Stimulated activated CD4-positive, alpha-beta T cell treated with anti-CD3 and anti-CD28 coated beads, TNF-alpha, amount 100 ng/mL, for 48 hours (primary cell): ENCODE results near the gene ATRNL1.
"Not testable (repeated sequence)": the region's sequence is repeated elsewhere in the genome, so short reads cannot be mapped to it uniquely, and the experiment has no call there.

ENCODE experiments used
- DNase-seq, 3 donors: peaks; one replicate each; pipeline ENCODE4 v3.0.0-alpha.2; 2020; ENCODE audit warnings: low read depth in 3 of 3

Gene ATRNL1

DNA sequence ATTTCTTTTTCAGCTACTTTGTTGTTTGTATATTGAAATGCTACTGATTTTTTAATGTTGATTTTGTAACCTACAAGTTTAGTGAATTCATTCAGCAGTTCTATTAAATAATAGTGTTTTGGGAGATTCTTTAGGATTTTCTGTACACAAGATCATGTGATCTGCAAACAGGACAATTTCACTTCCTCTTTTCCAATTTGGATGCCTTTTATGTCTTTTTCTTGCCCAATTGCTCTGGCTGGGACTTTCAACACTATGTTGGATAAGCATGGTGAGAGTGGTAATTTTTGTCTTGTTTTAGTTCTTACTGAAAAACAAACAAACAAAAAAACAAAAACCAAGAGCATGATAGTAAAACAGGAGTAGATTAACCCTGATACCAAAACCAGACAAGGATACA lies 316.2 kb downstream of the ATRNL1 start:
- no peak for DNase-seq

DNA sequence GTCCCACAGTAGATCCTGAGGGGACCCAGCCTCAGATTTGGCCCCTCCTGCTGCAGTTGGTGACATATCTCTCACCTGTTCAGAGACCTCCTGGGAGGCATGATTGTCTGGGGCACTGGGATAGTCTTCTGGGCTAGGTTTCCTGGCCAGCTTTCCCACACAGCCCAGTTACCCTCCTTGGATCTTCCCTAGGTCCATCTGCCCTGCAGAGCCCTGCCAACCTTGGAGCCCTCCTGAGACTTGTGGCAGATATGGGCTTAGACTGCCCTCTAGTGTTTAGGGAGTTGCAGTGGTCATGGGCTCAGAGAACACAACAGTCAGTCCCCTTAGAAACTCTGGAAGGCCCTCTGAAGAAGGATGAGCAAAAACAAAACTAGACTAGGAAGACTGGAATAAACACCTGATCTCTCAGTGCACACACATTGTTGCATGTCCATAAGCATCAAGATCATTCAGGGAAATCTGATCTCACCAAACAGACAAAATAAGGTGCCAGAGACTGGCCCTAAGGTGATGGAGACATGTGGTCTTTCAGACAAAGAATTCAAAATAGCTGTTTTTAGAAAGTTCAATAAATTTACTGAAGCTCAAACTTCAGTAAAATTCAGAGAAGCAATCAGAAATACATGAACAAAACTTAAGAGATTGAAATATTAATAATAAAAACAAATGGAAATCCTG lies 324.6 kb downstream of the ATRNL1 start:
- DNase-seq: no peak

DNA sequence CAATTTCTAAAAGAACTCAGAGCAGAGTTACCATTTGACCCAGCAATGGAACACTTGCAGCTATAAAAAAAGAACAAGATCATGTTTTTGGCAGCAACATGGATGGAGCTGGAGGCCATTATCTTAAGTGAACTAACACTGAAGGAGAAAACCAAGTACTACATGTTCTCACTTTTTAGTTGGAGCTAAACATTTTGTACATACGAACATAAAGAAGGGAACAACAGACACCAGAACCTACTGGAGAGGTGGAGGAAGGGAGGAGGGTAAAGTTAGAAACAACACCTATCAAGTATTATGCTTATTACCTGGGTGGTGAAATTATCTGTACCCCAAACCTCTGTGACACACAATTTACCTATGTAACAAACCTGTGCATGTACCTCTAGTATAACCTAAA lies 329.5 kb downstream of the ATRNL1 start:
- DNase-seq: no peak

DNA sequence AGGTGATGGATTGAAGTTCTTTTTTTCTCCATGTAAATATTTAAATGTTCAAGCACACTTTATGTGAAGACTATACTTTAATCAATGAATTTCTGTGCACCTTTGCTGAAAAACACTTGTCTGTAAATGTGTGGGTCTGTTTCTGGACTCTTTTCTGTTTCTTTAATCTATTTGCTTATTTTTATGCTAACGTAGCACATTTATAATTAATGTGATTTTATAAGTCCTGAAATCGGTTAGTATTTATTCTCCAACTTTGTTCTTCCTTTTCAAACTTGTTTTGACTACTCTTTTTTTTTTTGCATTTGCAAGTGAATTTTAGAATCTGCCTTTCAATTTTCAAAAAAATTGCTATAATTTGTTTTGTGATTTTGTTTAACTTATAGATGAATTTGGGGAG lies 334.4 kb downstream of the ATRNL1 start:
- DNase-seq: no peak

DNA sequence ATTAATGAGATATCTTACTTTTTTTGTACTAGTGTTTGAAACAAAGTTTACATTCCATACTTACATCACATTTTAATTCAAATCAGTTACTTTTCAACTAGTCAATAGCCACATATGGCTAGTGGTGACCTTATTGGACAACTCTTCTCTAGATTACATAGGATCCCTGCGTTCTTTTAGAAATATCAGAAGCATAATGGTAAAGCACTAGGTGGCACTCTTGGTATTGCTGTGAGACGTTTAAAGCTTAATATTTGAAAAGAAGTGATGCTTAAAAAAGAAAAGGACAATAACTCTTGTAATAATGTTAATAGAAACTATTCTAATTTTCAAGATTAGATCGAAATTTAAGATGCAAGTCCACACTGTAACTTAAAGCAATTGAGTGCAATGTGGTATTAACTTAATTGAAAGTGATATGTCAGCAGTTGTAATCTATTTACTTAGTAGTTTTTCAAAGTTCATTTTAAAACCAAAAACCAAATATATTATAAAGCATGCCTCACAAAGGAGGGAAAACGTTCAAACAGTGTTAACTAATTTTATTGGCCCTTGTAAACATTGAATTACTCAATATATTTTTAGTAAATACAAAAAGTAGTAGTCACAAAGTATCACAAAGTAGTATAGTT lies 339.1 kb downstream of the ATRNL1 start:
- DNase-seq: no peak

DNA sequence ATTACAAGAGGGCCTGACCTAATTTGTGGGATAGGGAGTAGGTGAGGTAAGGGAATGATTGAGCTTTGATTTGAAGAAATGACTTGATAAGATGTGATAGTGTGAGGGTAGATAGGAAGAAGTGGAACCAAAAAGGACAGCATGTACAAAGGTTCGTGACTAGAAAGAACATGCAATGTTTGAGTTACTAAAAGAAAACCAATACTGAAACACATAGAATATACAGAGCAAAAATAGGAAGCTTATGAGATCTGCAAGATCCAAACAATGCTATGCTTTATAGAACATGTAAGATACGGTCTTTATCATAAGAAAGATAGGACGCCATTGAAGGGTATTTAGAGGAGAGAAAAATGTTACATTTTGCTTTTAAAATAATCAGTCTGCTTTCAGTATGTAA lies 343.8 kb downstream of the ATRNL1 start:
- DNase-seq: no peak

DNA sequence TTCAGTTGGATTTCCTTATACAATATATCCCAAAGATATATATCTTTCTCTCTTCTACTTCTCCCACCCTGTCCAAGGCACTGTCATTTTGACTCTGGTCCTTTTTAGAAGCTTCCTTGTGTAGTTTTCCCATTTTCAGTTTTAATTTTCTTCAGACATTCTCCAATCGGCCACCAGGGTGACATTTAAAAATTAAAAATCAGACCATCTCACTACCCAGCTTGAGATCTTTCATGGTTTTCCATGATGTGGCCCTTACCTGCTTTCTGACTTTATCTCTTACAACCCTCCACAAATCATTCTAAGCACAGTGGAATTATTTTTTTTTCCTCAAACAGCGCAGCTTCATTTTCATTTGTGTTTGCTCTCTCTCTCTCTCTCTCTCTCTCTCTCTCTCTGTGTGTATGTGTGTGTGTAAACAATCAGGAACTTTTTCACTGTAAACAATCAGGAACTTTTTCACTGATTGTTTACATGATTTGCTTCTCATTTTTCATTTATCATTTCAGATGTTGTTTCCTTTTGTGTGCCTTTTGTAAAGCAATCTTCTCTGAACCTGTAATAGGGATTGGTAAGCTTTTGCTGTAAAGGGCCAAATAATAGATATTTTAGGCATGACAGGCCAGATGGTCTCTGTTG lies 348.9 kb downstream of the ATRNL1 start:
- DNase-seq: no peak

DNA sequence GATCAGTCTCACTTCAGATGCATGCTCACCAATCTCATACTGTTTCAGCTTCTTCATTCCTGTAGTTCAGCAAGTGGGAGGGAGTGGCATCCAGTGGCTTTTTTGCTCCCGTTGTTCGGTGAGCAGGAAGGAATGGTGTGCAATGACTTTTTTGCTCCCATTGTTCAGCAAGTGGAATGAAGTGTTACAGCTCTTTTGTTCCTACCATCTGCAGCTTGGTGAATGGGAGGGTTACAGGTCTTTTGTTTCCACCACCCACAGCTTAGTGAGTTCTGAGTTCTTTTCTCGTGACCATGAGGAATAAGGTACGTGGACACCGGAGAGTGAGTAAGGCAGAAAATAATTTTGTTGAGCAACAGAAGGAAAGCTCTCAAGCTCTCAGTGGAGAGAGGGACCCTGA lies 363.6 kb downstream of the ATRNL1 start:
- no peak for DNase-seq

DNA sequence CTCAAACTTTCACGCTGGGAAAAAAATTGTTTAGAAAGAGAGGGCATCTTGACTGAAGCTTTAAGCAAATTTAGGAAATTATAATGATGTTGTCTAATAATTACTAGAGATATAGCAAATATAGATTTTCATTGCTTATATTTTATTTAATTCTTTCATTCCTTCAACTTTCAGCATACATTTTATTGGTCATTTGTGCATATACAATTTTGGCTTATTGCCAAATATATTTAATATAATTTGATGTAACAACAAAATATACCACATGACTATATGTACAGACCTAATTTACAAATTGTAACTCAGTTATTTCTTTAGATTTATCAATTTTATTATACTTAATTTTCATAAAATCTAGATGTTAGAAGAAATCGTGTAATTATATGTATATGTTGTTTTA lies 390.1 kb downstream of the ATRNL1 start:
- no peak for DNase-seq

DNA sequence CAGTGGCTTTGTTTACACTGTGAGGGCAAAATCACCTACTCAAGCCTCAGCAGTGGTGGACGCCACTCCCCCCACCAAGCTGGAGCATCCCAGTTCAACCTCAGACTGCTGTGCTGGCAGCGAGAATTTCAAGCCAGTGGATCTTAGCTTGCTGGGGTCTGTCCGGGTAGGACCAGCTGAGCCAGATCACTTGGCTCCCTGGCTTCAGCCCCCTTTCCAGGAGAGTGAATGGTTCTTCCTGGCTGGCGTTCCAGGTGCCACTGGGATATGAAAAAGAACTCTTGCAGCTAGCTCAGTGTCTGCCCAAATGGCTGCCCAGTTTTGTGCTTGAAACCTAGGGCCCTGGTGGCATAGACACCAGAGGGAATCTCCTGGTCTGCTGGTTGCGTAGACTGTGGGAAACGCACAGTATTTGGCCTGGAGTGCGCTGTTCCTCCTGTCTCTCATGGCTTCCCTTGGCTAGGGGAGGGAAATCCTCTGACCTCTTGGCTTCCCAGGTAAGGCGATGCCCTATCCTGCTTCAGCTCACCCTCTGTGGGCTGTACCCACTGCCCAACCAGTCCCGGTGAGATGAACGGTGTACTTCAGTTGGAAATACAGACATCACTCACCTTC lies 398.5 kb downstream of the ATRNL1 start:
- no peak for DNase-seq

DNA sequence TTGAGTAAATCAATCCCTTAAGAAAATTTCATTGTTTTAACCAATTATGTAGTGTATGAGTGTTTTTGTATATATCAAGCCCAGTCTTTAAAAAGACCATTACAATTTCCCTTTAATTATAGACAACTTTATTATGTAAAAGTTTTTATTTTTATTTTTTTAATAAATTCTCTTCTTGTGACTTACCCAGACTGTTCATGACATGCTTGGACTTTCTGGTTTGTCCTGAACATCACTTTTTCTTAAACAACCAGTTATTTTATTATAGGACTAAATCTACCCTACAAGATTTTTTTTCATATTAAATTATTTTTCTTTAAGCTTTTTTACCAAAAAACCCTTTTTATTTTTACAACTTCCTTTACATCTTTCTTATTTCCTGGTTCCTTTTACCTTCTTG lies 410.4 kb downstream of the ATRNL1 start:
- DNase-seq: no peak

DNA sequence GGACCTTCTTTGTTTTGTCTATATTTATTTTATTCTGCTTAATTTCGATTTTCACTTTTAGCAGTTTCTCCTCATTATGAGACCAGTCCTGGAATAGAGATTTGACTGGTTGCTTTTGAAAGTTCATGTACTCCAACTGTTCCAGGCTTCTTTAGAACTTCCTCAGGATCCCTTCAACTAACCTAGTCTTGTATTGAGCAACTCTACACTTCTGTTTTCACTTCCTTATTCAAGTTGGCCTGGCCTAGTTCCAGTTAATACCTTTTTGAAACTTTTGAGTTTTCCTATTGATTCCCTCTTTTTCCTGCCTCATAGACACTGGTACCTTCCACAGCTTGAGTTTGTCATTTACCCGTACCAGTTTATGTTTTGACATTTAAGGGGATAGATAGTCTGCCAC lies 421.7 kb downstream of the ATRNL1 start:
- DNase-seq: no peak

DNA sequence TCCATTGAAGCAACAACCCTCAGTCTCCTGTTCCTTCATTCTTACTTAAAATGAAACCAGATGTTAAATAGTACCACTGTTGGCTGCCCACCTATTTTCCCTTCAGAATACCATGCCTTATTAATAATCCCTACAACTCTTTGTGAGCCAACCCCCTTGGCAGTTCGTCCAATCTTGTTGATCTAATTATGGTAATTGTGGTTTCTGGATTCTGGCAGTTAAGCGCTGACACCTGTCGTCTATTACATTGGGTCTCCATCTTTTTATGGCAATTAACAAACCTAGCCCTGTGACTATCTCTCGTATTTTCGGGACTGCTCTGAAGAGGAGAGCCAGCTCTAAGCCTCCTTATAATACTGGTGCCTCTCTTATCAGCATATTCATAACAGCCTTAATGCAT lies 432.0 kb downstream of the ATRNL1 start:
- no peak for DNase-seq

DNA sequence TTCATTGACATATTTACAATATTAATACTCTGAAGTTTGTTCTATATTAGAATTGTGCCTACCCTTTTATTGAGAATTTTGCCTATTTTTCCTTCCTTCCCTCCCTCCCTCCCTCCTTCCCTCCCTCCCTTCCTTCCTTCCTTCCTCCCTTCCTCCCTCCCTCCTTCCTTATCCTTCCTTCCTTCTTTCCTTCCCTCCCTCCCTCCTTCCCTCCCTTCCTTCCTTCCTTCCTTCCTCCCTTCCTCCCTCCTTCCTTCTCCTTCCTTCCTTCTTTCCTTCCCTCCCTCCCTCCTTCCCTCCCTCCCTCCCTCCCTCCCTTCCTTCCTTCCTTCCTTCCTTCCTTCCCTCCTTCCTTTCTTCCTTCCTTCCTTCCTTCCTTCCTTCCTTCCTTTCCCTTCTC lies 434.5 kb downstream of the ATRNL1 start:
- not testable (repeated sequence) for DNase-seq

DNA sequence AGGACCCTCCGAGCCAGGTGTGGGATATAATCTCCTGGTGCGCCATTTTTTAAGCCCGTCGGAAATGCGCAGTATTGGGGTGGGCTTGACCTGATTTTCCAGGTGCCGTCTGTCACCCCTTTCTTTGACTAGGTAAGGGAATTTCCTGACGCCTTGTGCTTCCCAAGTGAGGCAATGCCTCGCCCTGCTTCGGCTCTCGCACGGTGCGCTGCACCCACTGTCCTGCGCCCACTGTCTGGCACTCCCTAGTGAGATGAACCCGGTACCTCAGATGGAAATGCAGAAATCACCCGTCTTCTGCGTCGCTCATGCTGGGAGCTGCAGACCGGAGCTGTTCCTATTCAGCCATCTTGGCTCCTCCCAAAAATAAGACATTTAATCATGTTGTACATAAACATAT lies 443.2 kb downstream of the ATRNL1 start:
- DNase-seq: not testable (repeated sequence)

DNA sequence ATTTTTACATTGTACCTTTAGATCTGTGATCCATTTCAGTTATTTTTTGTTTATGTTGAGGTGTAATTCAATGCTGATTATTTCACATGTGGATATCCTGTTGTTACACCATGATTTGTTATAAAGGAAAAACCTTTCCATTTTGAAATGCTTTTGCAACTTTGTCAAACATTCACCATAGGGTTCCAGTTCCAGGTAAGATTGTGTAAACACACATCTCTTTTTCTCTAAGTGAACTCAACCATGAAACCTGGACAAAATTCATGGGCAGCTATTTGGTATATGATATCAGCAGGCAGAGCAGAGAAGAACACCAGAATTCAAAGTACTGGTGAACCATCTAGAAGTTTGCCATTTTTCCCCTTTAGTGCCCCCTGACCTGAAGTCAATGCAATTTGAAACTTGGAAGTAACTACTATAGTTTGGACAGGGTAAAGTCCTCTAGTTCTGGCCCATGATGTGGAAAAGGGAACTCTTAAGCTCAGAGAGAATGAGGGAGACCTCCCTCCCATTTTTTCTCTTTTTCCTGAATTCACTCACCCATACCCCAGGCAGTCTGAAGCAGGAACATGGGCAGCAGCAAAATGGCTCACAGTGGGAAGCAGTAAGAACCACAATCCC lies 446.1 kb downstream of the ATRNL1 start:
- DNase-seq: no peak

DNA sequence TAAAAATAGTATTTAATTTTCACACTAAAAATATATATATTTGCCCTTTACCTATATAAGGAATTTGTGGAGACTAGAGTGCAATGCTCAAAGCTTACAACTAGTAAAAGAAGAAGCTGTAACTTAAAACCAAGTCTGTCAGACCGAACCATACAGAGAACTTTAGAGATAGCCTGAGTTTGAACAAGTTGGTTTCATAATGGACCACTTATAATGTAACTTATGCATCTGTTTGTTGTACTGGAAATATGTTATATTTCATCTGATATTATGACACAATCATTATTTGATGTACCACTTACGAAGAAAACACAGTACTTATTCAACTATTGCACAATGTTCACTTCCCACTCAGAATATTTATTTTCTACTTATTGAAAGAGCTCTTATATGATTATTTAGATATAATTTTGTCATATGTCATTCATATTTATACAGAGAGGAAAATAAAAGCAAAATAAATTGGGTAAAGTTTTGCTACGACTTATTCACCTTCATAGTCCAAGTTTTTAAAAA lies 462.8 kb downstream of the ATRNL1 start:
- no peak for DNase-seq

DNA sequence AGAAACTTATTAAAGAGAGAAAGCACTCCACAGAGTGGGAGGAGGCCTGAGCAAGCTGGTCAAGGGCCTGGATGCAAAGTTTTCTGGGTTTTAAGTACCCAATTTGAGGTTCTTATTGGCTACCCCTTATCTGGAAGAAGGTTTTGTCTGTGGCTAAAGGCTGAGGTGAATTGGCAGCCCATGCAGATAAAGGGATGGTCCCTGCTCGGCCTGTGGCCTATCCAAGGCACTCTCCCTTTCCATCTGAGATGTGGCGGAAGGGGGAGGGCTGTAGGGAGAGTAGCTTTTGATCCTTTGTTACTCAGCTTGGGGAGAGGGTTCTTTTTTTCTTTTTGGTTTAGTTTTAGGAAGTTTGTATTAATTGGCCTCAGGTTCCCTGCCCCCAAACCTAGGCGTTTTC lies 465.1 kb downstream of the ATRNL1 start:
- DNase-seq: no peak

DNA sequence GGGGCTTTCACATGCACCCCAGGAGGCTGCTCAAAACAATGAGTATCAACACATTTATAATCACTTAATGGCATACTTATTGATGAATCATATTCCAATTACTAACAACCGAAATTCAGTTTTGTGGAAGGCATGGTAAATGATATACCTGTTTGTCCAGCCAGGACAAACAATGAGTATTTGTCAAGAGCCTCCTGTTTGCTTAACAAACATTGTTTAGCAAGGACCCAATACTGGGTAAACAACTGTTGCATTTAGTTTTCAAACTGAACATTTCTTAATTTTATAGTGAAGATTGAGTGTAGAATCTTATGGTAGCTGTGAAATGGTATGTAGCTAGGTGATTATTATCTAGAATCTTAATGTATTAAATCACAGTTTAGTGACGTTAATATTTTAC lies 473.7 kb downstream of the ATRNL1 start:
- DNase-seq: no peak

DNA sequence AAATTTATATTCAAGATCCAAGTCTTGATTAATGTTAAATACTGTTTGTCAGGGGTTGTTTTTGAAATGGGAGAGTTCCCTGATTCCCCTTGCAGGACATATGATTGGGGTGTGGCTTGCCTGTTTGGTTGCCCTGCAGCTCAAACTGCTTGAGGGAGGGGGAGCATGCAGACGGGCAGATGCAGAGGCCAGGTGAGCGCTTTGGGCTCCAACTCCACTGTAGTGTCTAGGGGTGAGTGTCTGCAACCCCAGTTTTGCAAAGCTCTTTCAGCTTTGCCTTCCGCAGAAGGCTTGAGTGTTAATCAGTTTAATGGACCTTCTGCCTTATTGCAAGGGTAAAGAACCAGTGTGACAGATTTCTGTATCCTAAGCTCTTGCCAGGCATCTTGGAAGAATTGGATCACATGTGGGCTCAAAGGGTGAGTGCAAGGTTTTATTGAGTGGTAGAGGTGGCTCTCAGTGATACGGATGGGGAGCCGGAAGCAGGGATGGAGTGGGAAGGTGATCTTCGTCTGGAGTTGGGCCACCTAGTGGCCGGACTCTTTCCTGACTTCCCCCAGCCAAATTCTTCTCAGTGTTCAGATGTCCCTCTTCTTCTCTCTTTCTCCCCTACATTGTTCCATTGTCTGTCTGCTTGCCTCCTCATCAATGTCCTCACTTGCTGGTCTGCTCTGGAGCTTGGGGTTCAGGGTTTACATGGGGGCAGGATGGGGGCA lies 479.7 kb downstream of the ATRNL1 start:
- DNase-seq: no peak

DNA sequence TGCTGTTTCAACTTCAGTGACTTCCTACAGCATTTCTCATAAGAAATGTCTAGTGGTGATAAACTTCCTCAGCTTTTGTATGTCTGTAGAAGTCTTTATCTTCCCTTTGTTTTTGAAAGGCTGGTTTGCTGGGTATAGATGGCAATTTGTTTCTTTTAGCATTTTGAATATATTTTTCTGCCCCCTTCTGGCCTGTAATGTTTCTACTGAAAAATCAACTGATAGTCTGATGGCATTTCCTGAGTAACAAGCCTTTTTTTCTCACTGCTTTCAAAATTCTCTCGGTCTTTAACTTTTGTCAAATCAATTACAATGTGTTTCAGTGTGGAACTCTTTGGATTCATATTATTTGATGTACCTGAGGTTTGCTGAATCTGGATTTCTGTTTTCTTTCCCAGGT lies 487.1 kb downstream of the ATRNL1 start:
- DNase-seq: no peak

DNA sequence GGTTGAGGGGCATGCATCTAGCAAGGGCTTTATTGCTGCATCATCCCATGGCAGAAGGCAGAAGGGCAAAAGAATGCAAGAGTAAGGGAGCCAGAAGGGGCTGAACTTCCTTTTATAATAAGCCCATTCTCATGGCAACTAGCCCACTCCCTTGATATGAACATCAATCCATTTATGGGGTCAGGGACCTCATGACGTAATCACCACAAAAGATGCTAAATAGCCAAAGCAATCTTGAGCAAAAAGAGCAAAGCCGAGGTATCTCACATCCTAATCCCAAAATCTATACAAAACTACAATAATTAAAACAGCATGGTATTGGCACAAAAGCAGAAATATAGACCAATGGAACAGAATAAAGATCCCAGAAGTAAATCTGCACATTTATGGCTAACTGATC lies 499.9 kb downstream of the ATRNL1 start:
- DNase-seq: no peak
